ENCODE results near the gene SECISBP2.

- TF ChIP-seq CTCF (optimal IDR thresholded peaks at IDR 0.05 in 1 of 3, IDR thresholded peaks at IDR 0.05 in 1 of 3, conservative IDR thresholded peaks at IDR 0.05 in 1 of 3; ENCODE audit: extremely low read depth in 1 of 3, insufficient read depth in 2 of 3, low read length in 3 of 3) (no peak), EZH2 (IDR thresholded peaks at IDR 0.05; ENCODE audit: low read length) (no peak)
Measured at GRCh38 chr9:89405826-89406225, 87.5 kb downstream of the SECISBP2 start.
